ENCODE data around the gene PNPLA8. TPM values are rescaled to one million over a fixed set of nuclear protein-coding genes. Genes with fewer than 3 reads are reported as not detected.
A peak's percentile ranks its signal among the peaks of the same experiment; 100 is the strongest.
"Not testable (repeated sequence)": the region's sequence is repeated elsewhere in the genome, so short reads cannot be mapped to it uniquely, and the experiment has no call there.

The PNPLA8 gene, protein sequence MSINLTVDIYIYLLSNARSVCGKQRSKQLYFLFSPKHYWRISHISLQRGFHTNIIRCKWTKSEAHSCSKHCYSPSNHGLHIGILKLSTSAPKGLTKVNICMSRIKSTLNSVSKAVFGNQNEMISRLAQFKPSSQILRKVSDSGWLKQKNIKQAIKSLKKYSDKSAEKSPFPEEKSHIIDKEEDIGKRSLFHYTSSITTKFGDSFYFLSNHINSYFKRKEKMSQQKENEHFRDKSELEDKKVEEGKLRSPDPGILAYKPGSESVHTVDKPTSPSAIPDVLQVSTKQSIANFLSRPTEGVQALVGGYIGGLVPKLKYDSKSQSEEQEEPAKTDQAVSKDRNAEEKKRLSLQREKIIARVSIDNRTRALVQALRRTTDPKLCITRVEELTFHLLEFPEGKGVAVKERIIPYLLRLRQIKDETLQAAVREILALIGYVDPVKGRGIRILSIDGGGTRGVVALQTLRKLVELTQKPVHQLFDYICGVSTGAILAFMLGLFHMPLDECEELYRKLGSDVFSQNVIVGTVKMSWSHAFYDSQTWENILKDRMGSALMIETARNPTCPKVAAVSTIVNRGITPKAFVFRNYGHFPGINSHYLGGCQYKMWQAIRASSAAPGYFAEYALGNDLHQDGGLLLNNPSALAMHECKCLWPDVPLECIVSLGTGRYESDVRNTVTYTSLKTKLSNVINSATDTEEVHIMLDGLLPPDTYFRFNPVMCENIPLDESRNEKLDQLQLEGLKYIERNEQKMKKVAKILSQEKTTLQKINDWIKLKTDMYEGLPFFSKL
- 116 TPM for total RNA-seq

DNA sequence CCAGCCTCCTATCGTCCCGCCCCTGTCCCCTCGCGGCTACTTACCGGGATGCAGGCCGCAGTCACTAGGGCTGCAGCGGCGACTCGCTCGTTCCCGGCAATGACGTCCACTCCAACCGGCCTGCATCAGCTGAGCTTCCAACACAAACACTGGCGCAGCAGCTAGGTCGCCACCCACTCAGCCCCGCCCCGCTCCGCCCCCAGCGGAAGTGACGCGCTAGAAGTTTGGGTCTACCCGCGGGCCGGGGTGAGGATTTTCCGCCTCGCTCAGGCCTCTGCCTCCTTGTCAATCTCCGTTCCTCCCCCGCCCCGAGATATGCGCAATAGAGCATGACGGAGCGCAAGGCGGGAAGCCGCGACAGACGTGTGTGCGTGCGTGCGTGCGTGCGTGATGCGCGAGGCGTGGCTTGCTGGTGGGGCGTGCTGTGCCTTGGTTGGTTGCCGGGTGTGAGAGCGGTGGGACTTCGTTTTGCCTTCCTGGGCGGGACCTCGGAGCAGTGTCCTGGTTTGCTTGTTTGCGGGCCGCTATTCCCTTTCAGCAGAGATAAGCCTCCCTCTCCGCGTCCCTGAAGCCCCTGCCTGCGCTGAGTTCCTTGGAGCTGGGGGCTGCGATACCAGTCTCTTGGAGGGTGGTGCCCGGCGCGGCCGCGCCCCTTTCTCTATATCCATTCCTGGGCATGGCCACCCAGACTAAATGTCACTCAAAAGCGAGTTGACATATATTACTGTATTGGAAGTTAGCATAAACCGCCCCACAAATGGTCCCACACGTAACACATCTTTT, at the start of gene PNPLA8:
Gene PNPLA8, minus strand, starts transcription at position 151 of the 783 bp plus-strand sequence. CDS start 10,644 bp downstream, outside the sequence.
- H3K9me3 ChIP-seq (ENCODE audit: low read depth, low read length): no peaks in the 10 kb centered on the region
- peak within 1 kb of the TSS; percentile 85 for H3K4me3 ChIP-seq (ENCODE audit: low read length)
- no peaks in the 10 kb centered on the region for H3K27me3 ChIP-seq (ENCODE audit: insufficient read depth, low read length)
- H3K4me1 ChIP-seq (ENCODE audit: insufficient read depth, low read length): peaks cover 26% of the 10 kb centered on the region

DNA sequence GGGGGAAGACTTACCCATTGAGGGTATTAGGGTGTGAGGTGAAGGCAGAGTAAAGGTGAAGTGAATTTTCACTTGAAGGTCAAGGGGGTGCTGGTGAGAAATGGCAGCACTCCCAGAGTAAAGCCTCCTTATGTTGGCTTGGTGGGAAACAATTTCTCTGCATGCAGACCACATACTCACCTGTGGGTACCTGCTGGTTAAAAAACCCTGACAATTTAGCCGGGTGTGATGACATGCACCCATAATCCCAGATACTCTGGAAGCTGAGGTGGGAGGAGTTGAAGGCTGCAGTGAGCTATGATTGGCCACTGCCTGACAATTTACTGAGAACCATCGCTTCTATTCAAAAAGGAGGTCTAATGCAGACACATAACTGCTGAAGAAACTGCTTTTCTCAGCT, 49.2 kb upstream of the PNPLA8 start:
- no peaks in the 10 kb centered on the region for H3K9me3 ChIP-seq (ENCODE audit: low read depth, low read length)
- no peaks in the 10 kb centered on the region for H3K27me3 ChIP-seq (ENCODE audit: insufficient read depth, low read length)
- H3K4me1 ChIP-seq (ENCODE audit: insufficient read depth, low read length): peaks cover 4% of the 10 kb centered on the region
- H3K4me3 ChIP-seq (ENCODE audit: low read length): no peak overlapping the region

GRCh38 chr7:108572480-108572879, 46.5 kb upstream of the PNPLA8 start:
- Histone ChIP-seq H3K9me3 (ENCODE audit: low read depth, low read length) (no peaks in the 10 kb centered on the region), H3K27me3 (ENCODE audit: insufficient read depth, low read length) (no peaks in the 10 kb centered on the region), H3K4me3 (ENCODE audit: low read length) (no peak overlapping the region), H3K4me1 (ENCODE audit: insufficient read depth, low read length) (peaks cover 16% of the 10 kb centered on the region)

DNA sequence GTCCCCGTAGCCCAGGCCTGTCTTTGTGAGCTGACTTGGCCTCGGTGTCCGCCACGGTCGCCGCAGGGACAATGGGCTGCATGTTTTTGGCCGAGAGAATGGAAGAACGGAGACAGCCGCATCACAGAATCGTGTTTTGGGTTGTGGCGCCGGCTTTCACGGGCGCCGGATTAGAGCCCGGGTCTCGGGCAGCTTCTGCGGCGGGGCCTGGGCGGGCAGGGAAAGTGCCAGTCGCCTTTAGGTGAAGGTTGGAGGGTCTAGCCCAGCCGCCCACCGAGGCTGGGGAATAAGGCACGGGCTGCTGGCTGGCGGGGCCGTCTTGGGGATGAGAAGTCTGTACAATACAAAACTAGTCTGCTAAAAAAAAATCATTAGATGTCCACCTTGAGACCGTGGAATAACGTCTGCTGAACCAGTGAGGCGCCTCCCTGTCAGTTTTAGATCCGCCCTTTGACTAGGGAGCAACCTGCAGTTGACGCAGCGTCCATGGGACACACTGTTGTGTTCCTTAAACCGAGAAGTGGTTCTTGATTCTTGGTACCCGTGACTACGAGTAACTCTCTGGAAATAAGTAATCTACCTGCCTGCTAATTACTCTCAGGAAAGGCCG, 44.3 kb upstream of the PNPLA8 start:
- H3K27me3 ChIP-seq (ENCODE audit: insufficient read depth, low read length): no peaks in the 10 kb centered on the region
- peaks cover 16% of the 10 kb centered on the region for H3K4me1 ChIP-seq (ENCODE audit: insufficient read depth, low read length)
- no peaks in the 10 kb centered on the region for H3K9me3 ChIP-seq (ENCODE audit: low read depth, low read length)
- H3K4me3 ChIP-seq (ENCODE audit: low read length): peak overlapping the region; percentile 75

DNA sequence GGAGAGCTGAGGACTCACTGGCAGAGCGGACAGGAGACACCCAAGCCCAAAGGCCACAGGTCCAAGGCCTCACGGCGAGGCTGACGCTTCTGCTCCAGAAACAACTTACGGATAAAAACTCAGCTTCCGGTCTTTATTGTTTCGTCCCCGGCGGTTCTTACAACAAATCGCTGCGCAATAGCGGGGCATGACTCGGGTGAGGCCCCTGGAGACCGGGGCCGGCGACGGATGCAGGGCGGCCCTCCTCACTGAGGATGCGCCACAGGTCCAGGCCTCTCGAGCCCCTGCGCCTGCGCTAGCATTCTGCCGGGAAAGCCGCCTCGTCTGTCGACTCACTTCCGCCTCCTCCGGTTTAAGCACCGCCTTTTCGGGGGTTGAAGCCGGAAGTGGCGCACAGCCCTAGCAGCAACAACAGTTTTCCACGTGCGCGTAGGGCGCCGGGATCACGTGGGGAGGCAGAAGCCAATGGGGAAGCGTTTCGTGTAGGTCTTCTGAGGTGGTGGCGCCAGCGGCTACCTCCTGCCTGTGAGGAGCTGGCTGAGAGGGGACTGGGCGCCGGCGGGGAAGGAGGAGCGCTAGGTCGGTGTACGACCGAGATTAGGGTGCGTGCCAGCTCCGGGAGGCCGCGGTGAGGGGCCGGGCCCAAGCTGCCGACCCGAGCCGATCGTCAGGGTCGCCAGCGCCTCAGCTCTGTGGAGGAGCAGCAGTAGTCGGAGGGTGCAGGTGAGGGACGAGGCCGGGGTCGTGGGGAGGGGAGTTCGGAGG, 43.6 kb upstream of the PNPLA8 start, which contains the start of the genes DNAJB9 and THAP5:
Gene DNAJB9, plus strand, starts transcription at position 494 of the 765 bp plus-strand sequence. CDS start 1,853 bp downstream, outside the sequence.
Gene THAP5, minus strand, starts transcription at position 326 of the 765 bp plus-strand sequence. Its CDS starts 137 bp downstream, at position 189.
- peak within 1 kb of the TSS; percentile 75 for H3K4me3 ChIP-seq (ENCODE audit: low read length)
- H3K9me3 ChIP-seq (ENCODE audit: low read depth, low read length): no peaks in the 10 kb centered on the region
- H3K27me3 ChIP-seq (ENCODE audit: insufficient read depth, low read length): no peaks in the 10 kb centered on the region
- peaks cover 16% of the 10 kb centered on the region for H3K4me1 ChIP-seq (ENCODE audit: insufficient read depth, low read length)

DNA sequence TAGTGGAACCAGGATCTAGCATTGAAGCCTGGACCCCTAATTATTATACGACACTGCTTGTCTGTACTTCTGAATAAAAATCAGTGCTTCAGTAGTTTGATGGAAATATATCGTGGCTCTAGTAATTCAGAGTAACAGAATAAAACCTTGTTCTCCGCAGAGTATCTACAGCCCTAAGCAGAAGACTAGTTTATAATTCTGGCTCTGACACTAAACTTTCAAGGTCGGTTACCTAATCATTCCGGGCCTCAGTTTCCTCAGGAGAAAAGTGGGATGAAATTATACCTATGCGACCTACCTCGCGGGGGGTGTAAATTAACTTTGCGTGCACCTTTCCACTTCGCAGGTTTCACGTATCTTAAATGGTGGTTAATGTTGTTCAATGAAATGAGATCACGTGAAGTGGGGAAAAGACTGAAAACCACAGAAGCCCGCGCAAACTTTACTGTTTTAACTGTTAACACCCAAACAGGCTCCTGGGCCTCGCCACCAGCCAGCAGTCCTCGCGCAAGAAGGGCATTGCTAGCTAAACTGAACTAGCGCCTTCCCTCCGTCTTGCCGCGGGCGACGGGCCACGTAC, 43.0 kb upstream of the PNPLA8 start:
- Histone ChIP-seq H3K9me3 (ENCODE audit: low read depth, low read length) (no peaks in the 10 kb centered on the region), H3K4me1 (ENCODE audit: insufficient read depth, low read length) (peaks cover 16% of the 10 kb centered on the region)

DNA sequence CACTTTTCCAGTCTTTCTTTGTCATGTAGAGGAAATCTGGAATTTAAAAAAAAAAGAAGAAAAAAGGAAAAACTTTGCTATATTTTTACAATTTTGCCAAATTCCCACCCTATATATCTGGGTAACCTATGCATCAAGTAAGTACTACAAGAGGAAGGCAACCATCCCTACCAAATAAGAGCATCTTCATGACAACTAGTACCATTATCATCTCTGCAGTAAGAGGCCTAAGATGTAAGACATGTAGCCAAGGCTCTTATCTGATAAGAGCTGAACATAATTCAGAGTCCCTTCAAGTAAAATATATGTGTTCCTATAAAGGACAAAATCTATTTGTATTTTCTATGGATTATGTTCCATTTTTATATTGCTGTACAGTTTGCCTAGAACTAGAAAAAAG, 40.1 kb upstream of the PNPLA8 start:
- Histone ChIP-seq H3K4me1 (ENCODE audit: insufficient read depth, low read length) (peaks cover 12% of the 10 kb centered on the region), H3K9me3 (ENCODE audit: low read depth, low read length) (no peaks in the 10 kb centered on the region), H3K4me3 (ENCODE audit: low read length) (no peak overlapping the region), H3K27me3 (ENCODE audit: insufficient read depth, low read length) (no peaks in the 10 kb centered on the region)

More for the DNA sequence above, 43.0 kb upstream of the PNPLA8 start:
- H3K27me3 ChIP-seq (ENCODE audit: insufficient read depth, low read length): no peaks in the 10 kb centered on the region
- H3K4me3 ChIP-seq (ENCODE audit: low read length): peak overlapping the region; percentile 75

DNA sequence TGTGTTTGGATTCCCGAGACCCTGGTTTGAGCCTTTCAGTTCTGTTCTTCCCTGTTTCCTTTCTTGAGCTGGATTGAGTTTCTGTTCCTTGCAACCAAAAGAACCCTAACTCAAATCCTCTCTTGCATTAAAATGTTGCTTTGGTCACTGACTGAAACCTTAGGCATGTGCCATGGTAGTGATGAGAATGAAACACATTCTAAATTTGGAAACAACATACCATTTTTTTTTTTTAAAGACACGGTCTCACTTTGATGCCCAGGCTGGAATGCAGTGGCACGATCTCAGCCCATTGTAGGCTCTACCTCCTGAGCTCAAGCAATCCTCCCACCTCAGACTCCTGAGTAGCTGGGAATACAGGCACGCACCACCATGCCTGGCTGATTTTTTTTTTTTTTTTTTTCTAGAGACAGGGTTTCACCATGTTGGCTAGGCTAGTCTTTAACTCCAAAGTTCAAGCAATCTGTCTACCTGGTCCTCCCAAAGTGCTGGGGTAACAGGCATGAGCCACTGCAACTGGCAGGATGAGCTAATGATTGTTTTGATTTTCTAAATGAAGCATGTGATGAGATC, 35.2 kb upstream of the PNPLA8 start:
- peaks cover 13% of the 10 kb centered on the region for H3K9me3 ChIP-seq (ENCODE audit: low read depth, low read length)
- H3K27me3 ChIP-seq (ENCODE audit: insufficient read depth, low read length): no peaks in the 10 kb centered on the region
- no peak overlapping the region for H3K4me3 ChIP-seq (ENCODE audit: low read length)

DNA sequence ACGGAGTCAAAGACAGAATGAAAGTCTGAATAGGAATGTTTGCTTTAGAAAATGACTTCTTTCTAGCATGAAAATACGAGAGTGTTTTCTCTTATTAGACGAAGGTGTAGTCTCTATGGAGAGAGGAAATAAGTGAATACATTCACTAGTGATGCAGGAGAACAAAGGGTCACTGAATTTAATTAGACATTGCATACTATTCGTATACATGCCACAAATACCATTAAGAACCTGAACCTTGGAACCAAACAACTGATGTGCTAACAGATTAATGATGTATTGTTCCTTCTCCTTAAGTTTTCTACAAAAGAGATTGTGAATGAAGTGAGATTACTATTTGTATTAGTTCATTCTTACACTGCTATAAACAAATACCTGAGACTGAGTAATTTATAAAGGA, 33.3 kb upstream of the PNPLA8 start:
- H3K9me3 ChIP-seq (ENCODE audit: low read depth, low read length): peaks cover 13% of the 10 kb centered on the region
- no peaks in the 10 kb centered on the region for H3K4me1 ChIP-seq (ENCODE audit: insufficient read depth, low read length)
- no peak overlapping the region for H3K4me3 ChIP-seq (ENCODE audit: low read length)
- no peaks in the 10 kb centered on the region for H3K27me3 ChIP-seq (ENCODE audit: insufficient read depth, low read length)

More for the DNA sequence above, 35.2 kb upstream of the PNPLA8 start:
- H3K4me1 ChIP-seq (ENCODE audit: insufficient read depth, low read length): no peaks in the 10 kb centered on the region

- H3K4me1 ChIP-seq (ENCODE audit: insufficient read depth, low read length): no peaks in the 10 kb centered on the region
- H3K27me3 ChIP-seq (ENCODE audit: insufficient read depth, low read length): no peaks in the 10 kb centered on the region
- H3K4me3 ChIP-seq (ENCODE audit: low read length): no peak overlapping the region
- H3K9me3 ChIP-seq (ENCODE audit: low read depth, low read length): peaks cover 13% of the 10 kb centered on the region
Measured at GRCh38 chr7:108557617-108558016, 31.7 kb upstream of the PNPLA8 start.

DNA sequence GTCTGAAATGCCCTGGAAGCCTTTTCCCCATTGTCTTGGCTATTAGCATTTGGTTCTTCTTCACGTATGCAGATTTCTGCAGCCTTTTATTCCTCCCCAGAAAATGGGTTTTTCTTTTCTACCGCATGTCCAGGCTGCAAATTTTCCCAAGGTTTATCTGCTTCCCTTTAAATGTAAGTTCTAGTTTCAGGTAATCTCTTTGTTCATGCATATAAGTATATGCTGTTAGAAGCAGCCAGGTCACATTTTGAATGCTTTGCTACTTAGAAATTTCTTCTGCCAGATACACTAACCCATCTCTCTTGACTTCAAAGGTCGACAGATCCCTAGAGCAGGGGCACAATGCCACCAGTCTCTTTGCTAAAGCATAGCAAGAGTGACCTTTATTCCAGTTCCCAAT, 31.3 kb upstream of the PNPLA8 start:
- H3K27me3 ChIP-seq (ENCODE audit: insufficient read depth, low read length): no peaks in the 10 kb centered on the region
- peaks cover 13% of the 10 kb centered on the region for H3K9me3 ChIP-seq (ENCODE audit: low read depth, low read length)
- H3K4me1 ChIP-seq (ENCODE audit: insufficient read depth, low read length): no peaks in the 10 kb centered on the region
- no peak overlapping the region for H3K4me3 ChIP-seq (ENCODE audit: low read length)

- not testable (repeated sequence) for H3K4me1 ChIP-seq (ENCODE audit: insufficient read depth, low read length); H3K4me3 ChIP-seq (ENCODE audit: low read length); H3K27me3 ChIP-seq (ENCODE audit: insufficient read depth, low read length)
- H3K9me3 ChIP-seq (ENCODE audit: low read depth, low read length): peaks cover 13% of the 10 kb centered on the region
Measured at GRCh38 chr7:108556665-108557064, 30.7 kb upstream of the PNPLA8 start.

- not testable (repeated sequence) for H3K27me3 ChIP-seq (ENCODE audit: insufficient read depth, low read length); H3K4me3 ChIP-seq (ENCODE audit: low read length); H3K9me3 ChIP-seq (ENCODE audit: low read depth, low read length); H3K4me1 ChIP-seq (ENCODE audit: insufficient read depth, low read length)
Measured at GRCh38 chr7:108548141-108548896, 22.4 kb upstream of the PNPLA8 start.

Measured in mononuclear cell (primary cell).